GM18498 (cell line): ENCODE results near the gene PPT1.

Experiments
- ATAC-seq: cut with Tn5 transposase; IDR thresholded peaks from one replicate; pipeline ENCODE4 v1.9.1; 2021; ENCODE audit warnings: mild to moderate bottlenecking, moderate library complexity; ENCODE audit not compliant: unreplicated experiment

The PPT1 gene

GRCh38 chr1:40096977-40097782 lies at the start of gene PPT1:
Gene PPT1 (minus strand): TSS chr1:40097252. CDS start chr1:40097238, 14 bp downstream.
- ATAC-seq, result peak; percentile 92

- no peak for ATAC-seq
Observed at GRCh38 chr1:40143891-40144575, 47.0 kb upstream of the PPT1 start.

- no peak for ATAC-seq
Observed at GRCh38 chr1:40141878-40142535, 45.0 kb upstream of the PPT1 start.

GRCh38 chr1:40140211-40140973 lies 43.3 kb upstream of the PPT1 start:
- no peak for ATAC-seq

- no peak for ATAC-seq
Observed at GRCh38 chr1:40133839-40134238, 36.8 kb upstream of the PPT1 start.

GRCh38 chr1:40133312-40133665 lies 36.2 kb upstream of the PPT1 start:
- no peak for ATAC-seq

- no peak for ATAC-seq
Observed at GRCh38 chr1:40132383-40133311, 35.6 kb upstream of the PPT1 start.

GRCh38 chr1:40130892-40131291 lies 33.8 kb upstream of the PPT1 start:
- no peak for ATAC-seq

- no peak for ATAC-seq
Observed at GRCh38 chr1:40122855-40123254, 25.8 kb upstream of the PPT1 start.

GRCh38 chr1:40120128-40120527 lies 23.1 kb upstream of the PPT1 start:
- no peak for ATAC-seq

GRCh38 chr1:40114400-40114799 lies 17.3 kb upstream of the PPT1 start:
- ATAC-seq, result no peak

- no peak for ATAC-seq
Observed at GRCh38 chr1:40110389-40110788, 13.3 kb upstream of the PPT1 start.

- no peak for ATAC-seq
Observed at GRCh38 chr1:40107290-40107959, 10.4 kb upstream of the PPT1 start.

GRCh38 chr1:40105028-40105427 lies 8.0 kb upstream of the PPT1 start:
- ATAC-seq, result no peak

GRCh38 chr1:40102896-40103295 lies 5.8 kb upstream of the PPT1 start:
- no peak for ATAC-seq

GRCh38 chr1:40102038-40102437 lies 5.0 kb upstream of the PPT1 start:
- no peak for ATAC-seq

GRCh38 chr1:40096646-40096976 lies 441 bp downstream of the PPT1 start:
- peak; percentile 42 for ATAC-seq

GRCh38 chr1:40095806-40096205 lies 1.2 kb downstream of the PPT1 start:
- ATAC-seq, result no peak

- ATAC-seq, result no peak
Observed at GRCh38 chr1:40094466-40095110, 2.5 kb downstream of the PPT1 start.
